ENCODE results near the gene RFWD3. TPM values are rescaled to one million over a fixed set of nuclear protein-coding genes. Genes with fewer than 3 reads are reported as not detected.

The RFWD3 gene
- total RNA-seq, 1 donor from 2014 or later, result 63.2 TPM

GRCh38 chr16:74667255-74667700, 601 bp upstream of the RFWD3 start:
- H3K9me3 Mint-ChIP-seq, result no peaks in the 10 kb centered on the region
- H3K4me1 Mint-ChIP-seq, result peaks cover 35% of the 10 kb centered on the region
- CTCF ChIA-PET, result interaction anchor here (0.6 to 1.6 kb wide), 6 partner anchors 17 to 195 kb away, joined by 3 to 5 read pairs (median 4); partner anchors contain the start of gene MLKL
- peaks cover 37% of the 10 kb centered on the region for H3K36me3 Mint-ChIP-seq (ENCODE audit: low read depth)
- ATAC-seq (ENCODE audit: low read depth), result no peak
- H3K27ac Mint-ChIP-seq, result peak overlapping the region; percentile 90
- H3K4me3 Mint-ChIP-seq, result peak overlapping the region; percentile 94
- TF ChIP-seq CTCF (IDR thresholded peaks at IDR 0.05), result no peak
- no peaks in the 10 kb centered on the region for H3K27me3 Mint-ChIP-seq
- POLR2A ChIA-PET, result interaction anchor here (0.6 to 3.2 kb wide), 17 partner anchors 11 to 928 kb away, joined by 3 to 45 read pairs (median 4); partner anchors contain the start of genes CFDP1, GLG1, MLKL and PSMD7
- DNase-seq, result peak; percentile 23
- intact Hi-C loops (cut with micrococcal nuclease), result loop anchor here (1.0 to 5.0 kb wide), 7 partner anchors 16 to 2000 kb away; partner anchors contain the start of genes GLG1, TMEM170A, TMEM231 and WDR59

- DNase-seq (no peak), ATAC-seq (ENCODE audit: low read depth) (no peak)
- Mint-ChIP-seq H3K4me3 (peak overlapping the region; percentile 94), H3K27me3 (no peaks in the 10 kb centered on the region), H3K36me3 (ENCODE audit: low read depth) (peaks cover 37% of the 10 kb centered on the region), H3K4me1 (peaks cover 38% of the 10 kb centered on the region), H3K9me3 (no peaks in the 10 kb centered on the region), H3K27ac (no peak overlapping the region)
- POLR2A ChIA-PET, result interaction anchor here (0.7 to 3.2 kb wide), 11 partner anchors 10 to 981 kb away, joined by 3 to 45 read pairs (median 5); partner anchors contain the start of genes GLG1, KARS1, MLKL and PSMD7
- intact Hi-C loops (cut with micrococcal nuclease), result loop anchor here (1.0 to 5.0 kb wide), 8 partner anchors 17 to 1999 kb away; partner anchors contain the start of genes PSMD7, TMEM170A, TMEM231 and WDR59
- CTCF ChIA-PET, result interaction anchor here (0.9 to 1.6 kb wide), 2 partner anchors 35 to 44 kb away, joined by 3 to 4 read pairs; no protein-coding TSS in a partner anchor
- no peak for TF ChIP-seq CTCF (IDR thresholded peaks at IDR 0.05)
Observed at GRCh38 chr16:74666010-74666421, 661 bp downstream of the RFWD3 start.

GRCh38 chr16:74661064-74661463, 5.6 kb downstream of the RFWD3 start:
- ChIA-PET CTCF (no interaction called here), POLR2A (no interaction called here)
- no peak for ATAC-seq (ENCODE audit: low read depth)
- H3K4me1 Mint-ChIP-seq, result peaks cover 58% of the 10 kb centered on the region
- no peak for TF ChIP-seq CTCF (IDR thresholded peaks at IDR 0.05)
- DNase-seq, result no peak
- H3K36me3 Mint-ChIP-seq (ENCODE audit: low read depth), result peaks cover 76% of the 10 kb centered on the region
- no peak overlapping the region for H3K27ac Mint-ChIP-seq
- H3K27me3 Mint-ChIP-seq, result no peaks in the 10 kb centered on the region
- no peaks in the 10 kb centered on the region for H3K9me3 Mint-ChIP-seq
- H3K4me3 Mint-ChIP-seq, result no peak overlapping the region
- intact Hi-C loops (cut with micrococcal nuclease), result no loop called here

GRCh38 chr16:74660383-74660782, 6.3 kb downstream of the RFWD3 start:
- DNase-seq (no peak), ATAC-seq (ENCODE audit: low read depth) (no peak)
- H3K4me3 Mint-ChIP-seq, result no peak overlapping the region
- ChIA-PET POLR2A (no interaction called here), CTCF (no interaction called here)
- H3K9me3 Mint-ChIP-seq, result no peaks in the 10 kb centered on the region
- no peak for TF ChIP-seq CTCF (IDR thresholded peaks at IDR 0.05)
- H3K4me1 Mint-ChIP-seq, result peaks cover 58% of the 10 kb centered on the region
- no peaks in the 10 kb centered on the region for H3K27me3 Mint-ChIP-seq
- peaks cover 83% of the 10 kb centered on the region for H3K36me3 Mint-ChIP-seq (ENCODE audit: low read depth)
- H3K27ac Mint-ChIP-seq, result no peak overlapping the region
- intact Hi-C loops (cut with micrococcal nuclease), result no loop called here

GRCh38 chr16:74659041-74659440, 7.6 kb downstream of the RFWD3 start:
- no peaks in the 10 kb centered on the region for H3K9me3 Mint-ChIP-seq
- ATAC-seq (ENCODE audit: low read depth), result no peak
- H3K27ac Mint-ChIP-seq, result no peak overlapping the region
- H3K27me3 Mint-ChIP-seq, result no peaks in the 10 kb centered on the region
- DNase-seq, result no peak
- no peak for TF ChIP-seq CTCF (IDR thresholded peaks at IDR 0.05)
- peaks cover 57% of the 10 kb centered on the region for H3K4me1 Mint-ChIP-seq
- intact Hi-C loops (cut with micrococcal nuclease), result no loop called here
- peaks cover 85% of the 10 kb centered on the region for H3K36me3 Mint-ChIP-seq (ENCODE audit: low read depth)
- H3K4me3 Mint-ChIP-seq, result no peak overlapping the region
- ChIA-PET CTCF (no interaction called here), POLR2A (no interaction called here)

All from activated B cell treated with CpG ODN at 0.5 μM for 24 hours (primary cell).